ENCODE data around the gene NCLN. TPM values are rescaled to one million over a fixed set of nuclear protein-coding genes. Genes with fewer than 3 reads are reported as not detected.
A peak's percentile ranks its signal among the peaks of the same experiment; 100 is the strongest.
"Not testable (repeated sequence)": the region's sequence is repeated elsewhere in the genome, so short reads cannot be mapped to it uniquely, and the experiment has no call there.

NCLN gene
- total RNA-seq, 1 donor from 2014 or later: 31.2 TPM

DNA sequence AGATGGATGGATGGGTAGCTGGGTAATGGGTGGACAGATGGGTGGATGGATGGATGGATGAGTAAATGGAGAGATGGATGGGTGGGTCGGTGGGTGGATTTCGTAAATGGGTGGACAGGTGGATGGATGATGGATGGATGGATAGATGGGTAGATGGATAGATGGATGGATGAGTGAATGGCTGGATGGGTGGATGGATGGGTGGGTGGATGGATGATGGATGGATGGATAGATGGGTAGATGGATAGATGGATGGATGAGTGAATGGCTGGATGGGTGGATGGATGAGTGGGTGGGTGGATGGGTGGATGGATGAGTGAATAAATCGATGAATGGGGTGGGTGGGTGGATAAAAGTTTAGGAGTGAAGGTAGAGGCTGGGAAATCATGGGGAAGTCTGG lies 31.3 kb upstream of the NCLN start:
- not testable (repeated sequence) for DNase-seq (ENCODE audit: low read depth in 2 of 2)

GRCh38 chr19:3154957-3155736 lies 30.6 kb upstream of the NCLN start:
- DNase-seq (ENCODE audit: low read depth in 2 of 2): peak; percentile 97 to 100

DNA sequence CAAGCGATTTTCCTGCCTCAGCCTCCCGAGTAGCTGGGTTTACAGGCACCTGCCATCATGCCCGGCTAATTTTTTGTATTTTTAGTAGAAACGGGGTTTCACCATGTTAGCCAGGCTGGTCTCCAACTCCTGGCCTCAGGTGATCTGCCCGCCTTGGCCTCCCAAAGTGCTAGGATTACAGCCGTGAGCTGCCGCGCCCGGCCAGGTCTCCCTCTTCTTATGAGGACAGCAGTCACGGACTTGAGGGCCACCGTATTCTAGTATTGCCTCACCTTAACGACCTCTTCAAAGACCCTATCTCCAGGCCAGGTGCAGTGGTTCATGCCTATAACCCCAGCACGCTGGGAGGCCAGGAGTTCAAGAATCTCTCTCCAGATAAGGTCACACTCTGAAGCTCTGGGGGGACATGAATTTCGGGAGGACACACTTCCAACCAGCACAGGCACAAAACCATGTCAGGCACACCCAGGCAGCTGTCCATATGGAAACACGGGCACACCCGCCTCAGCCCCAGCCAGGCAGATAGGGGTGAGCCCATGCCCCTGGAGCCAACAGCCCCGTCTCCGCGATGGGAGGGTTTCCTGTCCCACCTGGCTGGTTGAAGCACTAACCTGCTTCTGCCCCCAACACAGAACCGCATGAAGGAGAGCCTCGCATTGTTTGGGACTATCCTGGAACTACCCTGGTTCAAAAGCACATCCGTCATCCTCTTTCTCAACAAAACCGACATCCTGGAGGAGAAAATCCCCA lies 28.5 kb upstream of the NCLN start:
- no peak for DNase-seq (ENCODE audit: low read depth in 2 of 2)

GRCh38 chr19:3159565-3159964 lies 26.2 kb upstream of the NCLN start:
- DNase-seq (ENCODE audit: low read depth in 2 of 2): no peak

DNA sequence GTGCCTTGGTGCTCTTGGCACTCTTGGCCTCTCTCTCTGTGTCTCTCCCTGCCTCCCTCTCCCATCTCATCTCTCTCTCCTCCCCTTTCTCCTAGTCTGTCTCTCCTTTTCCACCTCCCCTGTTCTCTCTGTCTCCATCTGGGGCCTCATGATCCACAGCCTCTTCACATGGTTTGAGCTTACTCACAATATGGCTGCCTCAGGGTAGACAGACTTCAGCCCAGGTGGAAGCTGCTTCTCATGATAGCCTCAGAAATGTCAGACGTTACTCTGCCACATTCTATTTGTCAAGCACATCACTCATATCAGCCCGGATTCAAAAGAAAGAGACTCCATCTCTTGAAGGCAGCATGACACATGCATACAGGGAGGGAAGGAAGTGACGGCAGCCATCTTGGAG lies 25.5 kb upstream of the NCLN start:
- no peak for DNase-seq (ENCODE audit: low read depth in 2 of 2)

DNA sequence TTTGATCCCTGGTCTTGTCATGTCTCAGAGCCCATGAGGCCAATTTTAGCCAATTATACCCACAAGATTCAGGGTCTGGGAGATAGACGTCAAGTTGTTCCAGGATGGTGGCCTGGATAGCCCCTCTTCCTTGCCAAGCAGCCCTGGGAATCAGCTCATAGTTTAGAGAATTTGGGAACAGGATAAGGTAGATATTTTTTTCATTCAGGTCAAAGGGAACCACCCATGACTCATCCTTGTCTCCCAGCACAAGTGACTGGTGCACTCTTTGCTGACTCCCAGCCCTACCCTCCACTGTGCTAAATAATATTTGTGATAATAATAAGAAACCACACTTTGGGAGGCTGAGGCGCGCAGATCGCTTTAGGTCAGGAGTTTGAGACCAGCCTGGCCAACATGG lies 24.3 kb upstream of the NCLN start:
- peak; percentile 51 to 70 for DNase-seq (ENCODE audit: low read depth in 2 of 2)

- no peak for DNase-seq (ENCODE audit: low read depth in 2 of 2)
Measured at GRCh38 chr19:3162418-3163229, 23.1 kb upstream of the NCLN start.

GRCh38 chr19:3163230-3163886 lies 22.4 kb upstream of the NCLN start:
- peak; percentile 67 to 75 for DNase-seq (ENCODE audit: low read depth in 2 of 2)

GRCh38 chr19:3163943-3164342 lies 21.8 kb upstream of the NCLN start:
- no peak for DNase-seq (ENCODE audit: low read depth in 2 of 2)

GRCh38 chr19:3167533-3168272 lies 18.0 kb upstream of the NCLN start:
- no peak for DNase-seq (ENCODE audit: low read depth in 2 of 2)

- DNase-seq (ENCODE audit: low read depth in 2 of 2): no peak
Measured at GRCh38 chr19:3171894-3172672, 13.6 kb upstream of the NCLN start.

DNA sequence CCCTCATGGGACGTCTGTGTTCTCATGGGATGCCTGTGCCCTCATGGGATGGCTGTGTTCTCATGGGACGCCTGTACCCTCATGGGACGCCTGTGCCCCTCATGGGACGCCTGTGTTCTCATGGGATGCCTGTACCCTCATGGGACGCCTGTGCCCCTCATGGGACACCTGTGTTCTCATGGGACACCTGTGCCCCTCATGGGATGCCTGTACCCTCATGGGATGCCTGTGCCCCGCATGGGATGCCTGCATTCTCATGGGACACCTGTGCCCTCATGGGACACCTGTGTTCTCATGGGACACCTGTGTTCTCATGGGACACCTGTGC lies 13.1 kb upstream of the NCLN start:
- not testable (repeated sequence) for DNase-seq (ENCODE audit: low read depth in 2 of 2)

GRCh38 chr19:3175781-3176714 lies 9.7 kb upstream of the NCLN start:
- peak in 1 of 2 donors; percentile 52 for DNase-seq (ENCODE audit: low read depth in 2 of 2)

- peak in 1 of 2 donors; percentile 33 for DNase-seq (ENCODE audit: low read depth in 2 of 2)
Measured at GRCh38 chr19:3176715-3177501, 8.8 kb upstream of the NCLN start.

- no peak for DNase-seq (ENCODE audit: low read depth in 2 of 2)
Measured at GRCh38 chr19:3178377-3178972, 7.3 kb upstream of the NCLN start, which contains the start of gene S1PR4. Gene S1PR4 (plus strand): TSS chr19:3178769. CDS start chr19:3178793, 24 bp downstream.

DNA sequence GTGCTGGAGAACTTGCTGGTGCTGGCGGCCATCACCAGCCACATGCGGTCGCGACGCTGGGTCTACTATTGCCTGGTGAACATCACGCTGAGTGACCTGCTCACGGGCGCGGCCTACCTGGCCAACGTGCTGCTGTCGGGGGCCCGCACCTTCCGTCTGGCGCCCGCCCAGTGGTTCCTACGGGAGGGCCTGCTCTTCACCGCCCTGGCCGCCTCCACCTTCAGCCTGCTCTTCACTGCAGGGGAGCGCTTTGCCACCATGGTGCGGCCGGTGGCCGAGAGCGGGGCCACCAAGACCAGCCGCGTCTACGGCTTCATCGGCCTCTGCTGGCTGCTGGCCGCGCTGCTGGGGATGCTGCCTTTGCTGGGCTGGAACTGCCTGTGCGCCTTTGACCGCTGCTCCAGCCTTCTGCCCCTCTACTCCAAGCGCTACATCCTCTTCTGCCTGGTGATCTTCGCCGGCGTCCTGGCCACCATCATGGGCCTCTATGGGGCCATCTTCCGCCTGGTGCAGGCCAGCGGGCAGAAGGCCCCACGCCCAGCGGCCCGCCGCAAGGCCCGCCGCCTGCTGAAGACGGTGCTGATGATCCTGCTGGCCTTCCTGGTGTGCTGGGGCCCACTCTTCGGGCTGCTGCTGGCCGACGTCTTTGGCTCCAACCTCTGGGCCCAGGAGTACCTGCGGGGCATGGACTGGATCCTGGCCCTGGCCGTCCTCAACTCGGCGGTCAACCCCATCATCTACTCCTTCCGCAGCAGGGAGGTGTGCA lies 6.6 kb upstream of the NCLN start:
- no peak for DNase-seq (ENCODE audit: low read depth in 2 of 2)

DNA sequence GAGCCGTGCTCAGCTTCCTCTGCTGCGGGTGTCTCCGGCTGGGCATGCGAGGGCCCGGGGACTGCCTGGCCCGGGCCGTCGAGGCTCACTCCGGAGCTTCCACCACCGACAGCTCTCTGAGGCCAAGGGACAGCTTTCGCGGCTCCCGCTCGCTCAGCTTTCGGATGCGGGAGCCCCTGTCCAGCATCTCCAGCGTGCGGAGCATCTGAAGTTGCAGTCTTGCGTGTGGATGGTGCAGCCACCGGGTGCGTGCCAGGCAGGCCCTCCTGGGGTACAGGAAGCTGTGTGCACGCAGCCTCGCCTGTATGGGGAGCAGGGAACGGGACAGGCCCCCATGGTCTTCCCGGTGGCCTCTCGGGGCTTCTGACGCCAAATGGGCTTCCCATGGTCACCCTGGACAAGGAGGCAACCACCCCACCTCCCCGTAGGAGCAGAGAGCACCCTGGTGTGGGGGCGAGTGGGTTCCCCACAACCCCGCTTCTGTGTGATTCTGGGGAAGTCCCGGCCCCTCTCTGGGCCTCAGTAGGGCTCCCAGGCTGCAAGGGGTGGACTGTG lies 5.9 kb upstream of the NCLN start:
- DNase-seq (ENCODE audit: low read depth in 2 of 2): no peak
